ENCODE data around the gene RDM1.

- TF ChIP-seq EZH2 (optimal IDR thresholded peaks at IDR 0.05; ENCODE audit: low read depth, low read length) (no peak), CTCF (IDR thresholded peaks at IDR 0.05; ENCODE audit: low read length) (no peak)
Observed at GRCh38 chr17:35900280-35900679, 30.3 kb downstream of the RDM1 start.

All from MM.1S (cell line).